ENCODE results near the gene ARFGAP2.

ARFGAP2 gene

GRCh38 chr11:47161890-47162289, 14.8 kb downstream of the ARFGAP2 start:
- H3K4me1 ChIP-seq (ENCODE audit: low read length): no peaks in the 10 kb centered on the region
- H3K9me3 ChIP-seq (replicated peaks; ENCODE audit: insufficient read depth, low read length): no peaks in the 10 kb centered on the region
- no peak overlapping the region for H2AFZ ChIP-seq (ENCODE audit: low read length)
- H3K9ac ChIP-seq (ENCODE audit: low read length): no peak overlapping the region
- no peak overlapping the region for H3K4me3 ChIP-seq (ENCODE audit: low read length)
- H3K36me3 ChIP-seq (replicated peaks; ENCODE audit: insufficient read depth, low read length): peaks cover 3% of the 10 kb centered on the region
- H3K4me2 ChIP-seq (ENCODE audit: low read depth, low read length): no peak overlapping the region
- peaks cover 8% of the 10 kb centered on the region for H3K79me2 ChIP-seq (ENCODE audit: low read length)
- H3K9me2 ChIP-seq (replicated peaks; ENCODE audit: insufficient read depth, low read length): no peaks in the 10 kb centered on the region
- H3K27me3 ChIP-seq (replicated peaks; ENCODE audit: insufficient read depth, low read length): no peaks in the 10 kb centered on the region
- H4K20me1 ChIP-seq (ENCODE audit: insufficient read depth, low read length): no peaks in the 10 kb centered on the region
- DNase-seq: no peak
- TF ChIP-seq CTCF (IDR thresholded peaks at IDR 0.05; ENCODE audit: low read length) (no peak), EZH2phosphoT487 (IDR thresholded peaks at IDR 0.05; ENCODE audit: low read length) (no peak), EZH2 (optimal IDR thresholded peaks at IDR 0.05; ENCODE audit: low read depth, low read length) (no peak)
- H3F3A ChIP-seq (ENCODE audit: insufficient read depth, low read length): 0 out of 2 replicates have a peak, but pooled peaks cover 5% of the 10 kb centered on the region
- H3K27ac ChIP-seq (ENCODE audit: low read length): no peak overlapping the region

- no peak overlapping the region for H3K4me3 ChIP-seq (ENCODE audit: low read length)
- H4K20me1 ChIP-seq (ENCODE audit: insufficient read depth, low read length): no peaks in the 10 kb centered on the region
- H3K4me1 ChIP-seq (ENCODE audit: low read length): no peaks in the 10 kb centered on the region
- H3K36me3 ChIP-seq (replicated peaks; ENCODE audit: insufficient read depth, low read length): no peaks in the 10 kb centered on the region; the same call in 1 of the 2 replicates
- no peak overlapping the region for H3K4me2 ChIP-seq (ENCODE audit: low read depth, low read length)
- TF ChIP-seq CTCF (IDR thresholded peaks at IDR 0.05; ENCODE audit: low read length) (peak; percentile 60), EZH2phosphoT487 (IDR thresholded peaks at IDR 0.05; ENCODE audit: low read length) (no peak)
- H3K27me3 ChIP-seq (replicated peaks; ENCODE audit: insufficient read depth, low read length): no peaks in the 10 kb centered on the region
- H3K79me2 ChIP-seq (ENCODE audit: low read length): peaks cover 2% of the 10 kb centered on the region; the same call in 1 of the 2 replicates
- no peak overlapping the region for H3K27ac ChIP-seq (ENCODE audit: low read length)
- no peak overlapping the region for H2AFZ ChIP-seq (ENCODE audit: low read length)
- no peaks in the 10 kb centered on the region for H3K9me2 ChIP-seq (replicated peaks; ENCODE audit: insufficient read depth, low read length)
- no peaks in the 10 kb centered on the region for H3K9me3 ChIP-seq (replicated peaks; ENCODE audit: insufficient read depth, low read length)
- DNase-seq: peak; percentile 46
- H3K9ac ChIP-seq (ENCODE audit: low read length): no peak overlapping the region
- 0 out of 2 replicates have a peak, but pooled peaks cover 5% of the 10 kb centered on the region for H3F3A ChIP-seq (ENCODE audit: insufficient read depth, low read length)
Observed at GRCh38 chr11:47161134-47161854, 15.4 kb downstream of the ARFGAP2 start.

GRCh38 chr11:47160753-47161133, 15.9 kb downstream of the ARFGAP2 start:
- no peak for DNase-seq
- Histone ChIP-seq H3K4me2 (ENCODE audit: low read depth, low read length) (no peak overlapping the region), H3K9me2 (replicated peaks; ENCODE audit: insufficient read depth, low read length) (no peaks in the 10 kb centered on the region), H3K9me3 (replicated peaks; ENCODE audit: insufficient read depth, low read length) (no peaks in the 10 kb centered on the region), H3K27me3 (replicated peaks; ENCODE audit: insufficient read depth, low read length) (no peaks in the 10 kb centered on the region), H3K27ac (ENCODE audit: low read length) (no peak overlapping the region), H3K4me3 (ENCODE audit: low read length) (no peak overlapping the region), H2AFZ (ENCODE audit: low read length) (no peak overlapping the region), H3K9ac (ENCODE audit: low read length) (no peak overlapping the region), H3K79me2 (ENCODE audit: low read length) (no peaks in the 10 kb centered on the region), H3K36me3 (replicated peaks; ENCODE audit: insufficient read depth, low read length) (no peaks in the 10 kb centered on the region; the same call in 1 of the 2 replicates), H4K20me1 (ENCODE audit: insufficient read depth, low read length) (no peaks in the 10 kb centered on the region), H3F3A (ENCODE audit: insufficient read depth, low read length) (0 out of 2 replicates have a peak, but pooled peaks cover 5% of the 10 kb centered on the region), H3K4me1 (ENCODE audit: low read length) (no peaks in the 10 kb centered on the region)
- TF ChIP-seq EZH2phosphoT487 (IDR thresholded peaks at IDR 0.05; ENCODE audit: low read length) (no peak), CTCF (IDR thresholded peaks at IDR 0.05; ENCODE audit: low read length) (no peak), EZH2 (optimal IDR thresholded peaks at IDR 0.05; ENCODE audit: low read depth, low read length) (no peak)
